ENCODE measurements around the gene FBXL17. TPM values are rescaled to one million over a fixed set of nuclear protein-coding genes. Genes with fewer than 3 reads are reported as not detected.
"Not testable (repeated sequence)": the region's sequence is repeated elsewhere in the genome, so short reads cannot be mapped to it uniquely, and the experiment has no call there.

Gene FBXL17
- total RNA-seq, 2 experiments from 2014 or later = 9.6 to 9.8 TPM

- CTCF ChIA-PET = interaction anchor here (0.6 kb wide), 1 partner anchor 213 kb away, joined by 3 read pairs; no protein-coding TSS in a partner anchor
- Mint-ChIP-seq H3K27ac (no peak overlapping the region), H3K4me3 (no peak overlapping the region), H3K9me3 (no peaks in the 10 kb centered on the region), H3K36me3 (ENCODE audit: low read depth) (no peaks in the 10 kb centered on the region), H3K27me3 (no peaks in the 10 kb centered on the region), H3K4me1 (no peaks in the 10 kb centered on the region)
- no peak for DNase-seq
- POLR2A ChIA-PET = no interaction called here
These were observed 188.7 kb downstream of the FBXL17 start for GRCh38 chr5:108193021-108193795.

GRCh38 chr5:108184940-108185339 is 197.0 kb downstream of the FBXL17 start:
- DNase-seq = no peak
- H3K9me3 Mint-ChIP-seq = no peaks in the 10 kb centered on the region
- no peaks in the 10 kb centered on the region for H3K36me3 Mint-ChIP-seq (ENCODE audit: low read depth)
- H3K4me1 Mint-ChIP-seq = no peaks in the 10 kb centered on the region
- POLR2A ChIA-PET = no interaction called here
- H3K4me3 Mint-ChIP-seq = no peak overlapping the region
- CTCF ChIA-PET = no interaction called here
- H3K27me3 Mint-ChIP-seq = no peaks in the 10 kb centered on the region
- H3K27ac Mint-ChIP-seq = no peak overlapping the region

- Mint-ChIP-seq H3K36me3 (ENCODE audit: low read depth) (no peaks in the 10 kb centered on the region), H3K9me3 (no peaks in the 10 kb centered on the region), H3K27ac (no peak overlapping the region), H3K4me3 (no peak overlapping the region), H3K27me3 (no peaks in the 10 kb centered on the region), H3K4me1 (no peaks in the 10 kb centered on the region)
- CTCF ChIA-PET = no interaction called here
- POLR2A ChIA-PET = no interaction called here
- DNase-seq = no peak
These were observed 199.9 kb downstream of the FBXL17 start for GRCh38 chr5:108181975-108182374.

- Mint-ChIP-seq H3K27me3 (no peaks in the 10 kb centered on the region), H3K4me3 (no peak overlapping the region), H3K36me3 (ENCODE audit: low read depth) (no peaks in the 10 kb centered on the region), H3K4me1 (no peaks in the 10 kb centered on the region), H3K9me3 (no peaks in the 10 kb centered on the region), H3K27ac (no peak overlapping the region)
- CTCF ChIA-PET = interaction anchor here (0.6 kb wide), 1 partner anchor 504 kb away, joined by 3 read pairs; no protein-coding TSS in a partner anchor
- POLR2A ChIA-PET = no interaction called here
- no peak for DNase-seq
These were observed 207.6 kb downstream of the FBXL17 start for GRCh38 chr5:108174286-108174685.

GRCh38 chr5:108171759-108172158 is 210.1 kb downstream of the FBXL17 start:
- ChIA-PET POLR2A (no interaction called here), CTCF (no interaction called here)
- H3K36me3 Mint-ChIP-seq (ENCODE audit: low read depth) = no peaks in the 10 kb centered on the region
- H3K27ac Mint-ChIP-seq = no peak overlapping the region
- H3K9me3 Mint-ChIP-seq = no peaks in the 10 kb centered on the region
- no peaks in the 10 kb centered on the region for H3K4me1 Mint-ChIP-seq
- H3K27me3 Mint-ChIP-seq = no peaks in the 10 kb centered on the region
- no peak for DNase-seq
- no peak overlapping the region for H3K4me3 Mint-ChIP-seq

- Mint-ChIP-seq H3K36me3 (ENCODE audit: low read depth) (no peaks in the 10 kb centered on the region), H3K9me3 (no peaks in the 10 kb centered on the region), H3K27ac (no peak overlapping the region), H3K4me3 (no peak overlapping the region), H3K27me3 (no peaks in the 10 kb centered on the region), H3K4me1 (no peaks in the 10 kb centered on the region)
- DNase-seq = no peak
- ChIA-PET POLR2A (no interaction called here), CTCF (no interaction called here)
These were observed 213.0 kb downstream of the FBXL17 start for GRCh38 chr5:108168915-108169314.

GRCh38 chr5:108167174-108167573 is 214.7 kb downstream of the FBXL17 start:
- Mint-ChIP-seq H3K4me3 (no peak overlapping the region), H3K27ac (no peak overlapping the region), H3K27me3 (no peaks in the 10 kb centered on the region), H3K9me3 (no peaks in the 10 kb centered on the region), H3K36me3 (ENCODE audit: low read depth) (no peaks in the 10 kb centered on the region), H3K4me1 (no peaks in the 10 kb centered on the region)
- ChIA-PET CTCF (no interaction called here), POLR2A (no interaction called here)
- no peak for DNase-seq

GRCh38 chr5:108164574-108164973 is 217.3 kb downstream of the FBXL17 start:
- Mint-ChIP-seq H3K4me1 (no peaks in the 10 kb centered on the region), H3K27me3 (no peaks in the 10 kb centered on the region), H3K4me3 (no peak overlapping the region), H3K36me3 (ENCODE audit: low read depth) (no peaks in the 10 kb centered on the region), H3K27ac (no peak overlapping the region), H3K9me3 (no peaks in the 10 kb centered on the region)
- ChIA-PET POLR2A (no interaction called here), CTCF (interaction anchor here (0.5 kb wide), 1 partner anchor 116 kb away, joined by 3 read pairs; no protein-coding TSS in a partner anchor)
- no peak for DNase-seq

GRCh38 chr5:108152854-108153253 is 229.0 kb downstream of the FBXL17 start:
- H3K27ac Mint-ChIP-seq; H3K36me3 Mint-ChIP-seq (ENCODE audit: low read depth); H3K4me1 Mint-ChIP-seq; CTCF ChIA-PET; H3K27me3 Mint-ChIP-seq; H3K9me3 Mint-ChIP-seq; POLR2A ChIA-PET; DNase-seq; H3K4me3 Mint-ChIP-seq: not testable (repeated sequence)

GRCh38 chr5:108149369-108149768 is 232.5 kb downstream of the FBXL17 start:
- ChIA-PET CTCF (no interaction called here), POLR2A (no interaction called here)
- DNase-seq = no peak
- Mint-ChIP-seq H3K9me3 (peaks cover 3% of the 10 kb centered on the region), H3K27ac (no peak overlapping the region), H3K27me3 (no peaks in the 10 kb centered on the region), H3K36me3 (ENCODE audit: low read depth) (peaks cover 6% of the 10 kb centered on the region), H3K4me1 (peaks cover 10% of the 10 kb centered on the region), H3K4me3 (no peak overlapping the region)

- CTCF ChIA-PET = no interaction called here
- Mint-ChIP-seq H3K27me3 (no peaks in the 10 kb centered on the region), H3K9me3 (no peaks in the 10 kb centered on the region), H3K4me3 (no peak overlapping the region), H3K36me3 (ENCODE audit: low read depth) (peaks cover 3% of the 10 kb centered on the region), H3K27ac (no peak overlapping the region), H3K4me1 (peaks cover 10% of the 10 kb centered on the region)
- POLR2A ChIA-PET = no interaction called here
- DNase-seq = no peak
These were observed 233.2 kb downstream of the FBXL17 start for GRCh38 chr5:108148715-108149139.

GRCh38 chr5:108146222-108146621 is 235.7 kb downstream of the FBXL17 start:
- DNase-seq = no peak
- ChIA-PET CTCF (no interaction called here), POLR2A (no interaction called here)
- Mint-ChIP-seq H3K4me1 (peaks cover 10% of the 10 kb centered on the region), H3K36me3 (ENCODE audit: low read depth) (peaks cover 3% of the 10 kb centered on the region), H3K27ac (no peak overlapping the region), H3K9me3 (no peaks in the 10 kb centered on the region), H3K27me3 (no peaks in the 10 kb centered on the region), H3K4me3 (no peak overlapping the region)

- ChIA-PET CTCF (no interaction called here), POLR2A (no interaction called here)
- Mint-ChIP-seq H3K27ac (no peak overlapping the region), H3K4me1 (peaks cover 10% of the 10 kb centered on the region), H3K9me3 (no peaks in the 10 kb centered on the region), H3K27me3 (no peaks in the 10 kb centered on the region), H3K36me3 (ENCODE audit: low read depth) (peaks cover 3% of the 10 kb centered on the region), H3K4me3 (no peak overlapping the region)
- no peak for DNase-seq
These were observed 236.5 kb downstream of the FBXL17 start for GRCh38 chr5:108145351-108145750.

GRCh38 chr5:108144332-108144731 is 237.6 kb downstream of the FBXL17 start:
- CTCF ChIA-PET = no interaction called here

More at GRCh38 chr5:108144332-108144731, 237.6 kb downstream of the FBXL17 start:
- H3K4me3 Mint-ChIP-seq = no peak overlapping the region
- H3K4me1 Mint-ChIP-seq = peaks cover 10% of the 10 kb centered on the region
- no peak for DNase-seq
- H3K27me3 Mint-ChIP-seq = no peaks in the 10 kb centered on the region
- no peaks in the 10 kb centered on the region for H3K9me3 Mint-ChIP-seq
- no peak overlapping the region for H3K27ac Mint-ChIP-seq
- POLR2A ChIA-PET = no interaction called here
- peaks cover 3% of the 10 kb centered on the region for H3K36me3 Mint-ChIP-seq (ENCODE audit: low read depth)

Measured in activated CD4-positive, alpha-beta T cell treated with anti-CD3 and anti-CD28 coated beads, Interleukin-2, amount 10 ng/mL, durations not matched to agents 7 days and 5 days (primary cell).